Liver (tissue), 9 donors: ENCODE measurements around the gene ATP2B3. TPM values are rescaled to one million over a fixed set of nuclear protein-coding genes. Genes with fewer than 3 reads are reported as not detected.

ENCODE experiments used
- DNase-seq: peaks from one replicate; pipeline ENCODE4 v3.0.0-alpha.2; 2017; ENCODE audit warnings: low spot score
- H3K27ac ChIP-seq, 2 donors: one replicate each; pipeline ENCODE4 v1.7.0; 2013; ENCODE audit warnings: inconsistent platforms in 2 of 2, low read length in 2 of 2, control low read depth in 1 of 2, low read depth in 1 of 2, mild to moderate bottlenecking in 1 of 2
- H3K27me3 ChIP-seq, 4 donors: one replicate each; pipeline versions ENCODE4 v1.6.1 to v1.7.0; 2013; ENCODE audit warnings: low read length in 3 of 4, inconsistent platforms in 1 of 4, mild to moderate bottlenecking in 1 of 4, moderate library complexity in 1 of 4; ENCODE audit not compliant: control insufficient read depth in 4 of 4, insufficient read depth in 4 of 4
- H3K36me3 ChIP-seq, 4 donors: one replicate each; pipeline versions ENCODE4 v1.6.1 to v1.7.0; 2013; ENCODE audit warnings: low read length in 3 of 4, mild to moderate bottlenecking in 3 of 4, low read depth in 1 of 4, moderate library complexity in 1 of 4; ENCODE audit not compliant: control insufficient read depth in 4 of 4, insufficient read depth in 3 of 4
- H3K4me1 ChIP-seq, 4 donors: one replicate each; pipeline versions ENCODE4 v1.6.1 to v1.7.0; 2013; ENCODE audit warnings: low read length in 3 of 4, mild to moderate bottlenecking in 3 of 4, moderate library complexity in 1 of 4; ENCODE audit not compliant: control insufficient read depth in 4 of 4, insufficient read depth in 4 of 4
- H3K4me3 ChIP-seq, 3 donors: one replicate each; pipeline versions ENCODE4 v1.6.1 to v1.7.0; 2013; ENCODE audit warnings: low read length in 3 of 3, control low read depth in 1 of 3, low read depth in 1 of 3, mild to moderate bottlenecking in 1 of 3
- H3K9ac ChIP-seq, 2 donors: one replicate each; pipeline ENCODE4 v1.7.0; 2013; ENCODE audit warnings: low read length in 2 of 2, mild to moderate bottlenecking in 2 of 2, moderate library complexity in 2 of 2, control low read depth in 1 of 2, low read depth in 1 of 2
- H3K9me3 ChIP-seq, 4 donors: one replicate each; pipeline versions ENCODE4 v1.6.1 to v1.7.0; 2013; ENCODE audit warnings: low read length in 3 of 4; ENCODE audit not compliant: control insufficient read depth in 4 of 4
- EGR1 ChIP-seq, 2 donors: IDR thresholded peaks; 2 replicates each; pipeline ENCODE4 v1.6.1; 2016 to 2018; ENCODE audit warnings: antibody characterized with exemption in 2 of 2, low read depth in 2 of 2
- FOXA1 ChIP-seq: IDR thresholded peaks from 2 replicates; pipeline ENCODE4 v1.6.1; 2016; ENCODE audit warnings: antibody characterized with exemption
- FOXA2 ChIP-seq: IDR thresholded peaks from 2 replicates; pipeline ENCODE4 v1.6.1; 2016; ENCODE audit warnings: antibody characterized with exemption
- GABPA ChIP-seq, 2 donors: IDR thresholded peaks in 1 of 2; conservative IDR thresholded peaks in 1 of 2; 2 replicates each; pipeline ENCODE4 v1.6.1; 2016; ENCODE audit warnings: antibody characterized with exemption in 2 of 2, mild to moderate bottlenecking in 1 of 2, moderate library complexity in 1 of 2
- HNF4A ChIP-seq, 2 donors: conservative IDR thresholded peaks; 2 replicates each; pipeline ENCODE4 v1.6.1; 2016; ENCODE audit warnings: antibody characterized with exemption in 2 of 2, mild to moderate bottlenecking in 2 of 2
- HNF4G ChIP-seq: IDR thresholded peaks from 2 replicates; pipeline ENCODE4 v1.6.1; 2016; ENCODE audit warnings: antibody characterized with exemption
- JUND ChIP-seq, 2 donors: IDR thresholded peaks; 2 replicates each; pipeline ENCODE4 v1.6.1; 2016; ENCODE audit warnings: antibody characterized with exemption in 2 of 2
- NR2F2 ChIP-seq: IDR thresholded peaks from 2 replicates; pipeline ENCODE4 v1.6.1; 2016; ENCODE audit warnings: antibody characterized with exemption
- RAD21 ChIP-seq, 2 donors: IDR thresholded peaks; 2 replicates each; pipeline ENCODE4 v1.6.1; 2016; ENCODE audit warnings: antibody characterized with exemption in 2 of 2, mild to moderate bottlenecking in 2 of 2
- RXRA ChIP-seq, 2 donors: IDR thresholded peaks; 2 replicates each; pipeline ENCODE4 v1.6.1; 2017 to 2018; ENCODE audit warnings: antibody characterized with exemption in 2 of 2, mild to moderate bottlenecking in 1 of 2
- SP1 ChIP-seq: IDR thresholded peaks from 2 replicates; pipeline ENCODE4 v1.6.1; 2018; ENCODE audit warnings: antibody characterized with exemption, mild to moderate bottlenecking
- TAF1 ChIP-seq: conservative IDR thresholded peaks from 2 replicates; pipeline ENCODE4 v1.6.1; 2016; ENCODE audit warnings: antibody characterized with exemption, mild to moderate bottlenecking
- YY1 ChIP-seq: IDR thresholded peaks from 2 replicates; pipeline ENCODE4 v1.6.1; 2016; ENCODE audit warnings: antibody characterized with exemption, mild to moderate bottlenecking
- WGBS: extraction: QIAGEN DNeasy Blood & Tissue Kit; methylation state at CpG from one replicate; pipeline ENCODE4 v1.1.7; 2013; 5-methylcytosine and 5-hydroxymethylcytosine counted together
- polyA plus RNA-seq, 2 donors: library from polyadenylated mRNA; stranded (reverse) in 1 of 2; unstranded in 1 of 2; fragments of 200-250 nt in 1 of 2; fragments of >200 nt in 1 of 2; fragmentation: Nextera tagmentation in 1 of 2; extraction: Ambion mirVana in 1 of 2; gene quantifications; one replicate each; pipeline versions ENCODE4 v1.2.1 to v1.2.3, GENCODE V29; 2013 to 2015
- total RNA-seq, 2 donors: library from RNA; depleted of rRNA; stranded (reverse); fragments of >200 nt; gene quantifications; one replicate each; pipeline ENCODE4 v1.2.3, GENCODE V29; 2014
- TF ChIP-seq, protein P1 (sequence below): fragments of 150-350 bp; IDR thresholded peaks from 2 replicates; pipeline ENCODE4 v1.5.1; 2017; ENCODE audit warnings: improper control_type of control experiment, low read depth, low read length; ENCODE audit not compliant: missing input control
- TF ChIP-seq, protein P2 (sequence below): IDR thresholded peaks from 2 replicates; pipeline ENCODE4 v1.6.1; 2016; ENCODE audit warnings: antibody characterized with exemption, mild to moderate bottlenecking
- TF ChIP-seq, protein P3 (sequence below): IDR thresholded peaks from 2 replicates; pipeline ENCODE4 v1.6.1; 2016; ENCODE audit warnings: antibody characterized with exemption
- TF ChIP-seq, protein P4 (sequence below): IDR thresholded peaks from 2 replicates; pipeline ENCODE4 v1.6.1; 2016; ENCODE audit warnings: antibody characterized with exemption
- TF ChIP-seq, protein P5 (sequence below): IDR thresholded peaks from 2 replicates; pipeline ENCODE4 v1.6.1; 2016; ENCODE audit warnings: antibody characterized with exemption
- donor health status: healthy.
- donor health status: healthy.
- donor health status: healthy.
- donor health status: healthy.
- donor health status: healthy.

The ATP2B3 gene
- total and polyA plus RNA-seq, 4 donors, result not detected

DNA sequence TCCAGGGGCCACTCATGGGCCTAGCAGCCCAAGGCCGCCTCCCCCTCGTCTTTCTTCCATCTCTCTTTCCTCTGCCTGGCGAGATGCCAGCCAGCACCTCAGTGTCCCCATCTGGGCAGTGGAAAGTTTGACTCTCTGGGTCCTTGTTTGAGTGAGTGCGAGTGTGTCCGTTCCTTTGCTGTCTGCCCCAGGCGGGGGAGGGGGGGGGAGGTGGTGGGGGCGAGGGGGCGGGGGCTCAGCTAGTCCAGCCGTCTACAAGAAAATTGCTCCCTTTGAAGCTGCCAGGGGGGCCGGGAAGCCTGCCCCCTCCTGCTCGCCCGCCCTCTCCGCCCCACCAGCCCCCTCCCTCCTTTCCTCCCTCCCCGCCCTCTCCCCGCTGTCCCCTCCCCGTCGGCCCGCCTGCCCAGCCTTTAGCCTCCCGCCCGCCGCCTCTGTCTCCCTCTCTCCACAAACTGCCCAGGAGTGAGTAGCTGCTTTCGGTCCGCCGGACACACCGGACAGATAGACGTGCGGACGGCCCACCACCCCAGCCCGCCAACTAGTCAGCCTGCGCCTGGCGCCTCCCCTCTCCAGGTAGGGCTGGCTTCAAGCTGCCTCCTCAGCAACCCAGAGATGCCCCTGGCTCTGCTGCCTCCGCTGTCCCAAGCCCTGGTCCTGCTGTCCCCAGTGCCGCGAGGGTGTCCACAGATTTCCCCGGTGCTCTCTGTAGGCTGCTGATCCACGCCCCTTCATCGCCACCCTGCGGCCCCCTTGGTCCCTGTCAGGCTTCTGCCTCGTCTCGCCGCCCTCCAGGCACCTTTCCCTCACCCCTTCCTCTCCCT, 22.7 kb upstream of the ATP2B3 start, which contains the start of gene BGN:
TSS of gene BGN (plus strand) at position 440 of the 821 bp plus-strand sequence. CDS start 9,652 bp downstream, outside the sequence.
- H3K9me3 ChIP-seq, result no peaks in the 10 kb centered on the region
- peaks cover 0 to 6% (median 0%) of the 10 kb centered on the region in 4 donors for H3K4me1 ChIP-seq
- WGBS, result 17% methylated on average over 40 of the region's 41 CpGs
- H3K4me3 ChIP-seq, result peak within 1 kb of the TSS in 1 of 3 donors; percentile 19
- no peak for DNase-seq
- H3K27me3 ChIP-seq, result no peaks in the 10 kb centered on the region
- H3K9ac ChIP-seq, result no peak within 1 kb of the TSS
- no peaks in the 10 kb centered on the region for H3K36me3 ChIP-seq
- peak within 1 kb of the TSS; percentile 20 to 50 for H3K27ac ChIP-seq
- TF ChIP-seq HNF4A (conservative IDR thresholded peaks at IDR 0.05) (no peak), RAD21 (IDR thresholded peaks at IDR 0.05) (peak; percentile 35 to 49), JUND (IDR thresholded peaks at IDR 0.05) (no peak), TAF1 (no peak)

DNA sequence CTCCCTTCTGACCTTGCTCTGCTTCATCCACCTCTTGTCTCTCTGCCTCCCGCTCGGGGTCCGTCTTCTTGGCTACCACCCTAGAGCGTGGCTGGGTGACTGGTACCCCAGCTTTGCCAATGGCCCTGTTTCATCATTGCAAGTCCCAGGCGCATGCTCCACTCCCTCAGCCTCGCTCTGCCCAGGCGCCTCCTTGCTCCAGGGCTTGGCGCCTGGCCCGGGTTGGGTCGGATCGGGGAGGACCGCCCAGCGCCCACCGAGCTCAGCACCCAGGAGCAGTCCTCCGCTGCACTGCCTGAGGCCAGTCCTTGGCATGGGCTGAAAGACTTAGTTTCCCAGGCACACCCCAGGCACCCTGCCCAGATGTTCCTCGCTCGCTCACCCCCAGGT, 22.1 kb upstream of the ATP2B3 start:
- H3K9me3 ChIP-seq, result no peaks in the 10 kb centered on the region
- no peak for DNase-seq
- H3K4me1 ChIP-seq, result peaks cover 0 to 6% (median 0%) of the 10 kb centered on the region in 4 donors
- H3K9ac ChIP-seq, result no peak overlapping the region
- H3K27me3 ChIP-seq, result no peaks in the 10 kb centered on the region
- TF ChIP-seq HNF4A (conservative IDR thresholded peaks at IDR 0.05) (no peak), GABPA (IDR thresholded peaks at IDR 0.05 in 1 of 2, conservative IDR thresholded peaks at IDR 0.05 in 1 of 2) (no peak), YY1 (no peak), JUND (IDR thresholded peaks at IDR 0.05) (no peak), RXRA (IDR thresholded peaks at IDR 0.05) (no peak), FOXA2 (no peak), FOXA1 (no peak), NR2F2 (no peak), HNF4G (no peak), SP1 (no peak), EGR1 (IDR thresholded peaks at IDR 0.05; ENCODE audit: low read depth in 2 of 2) (no peak), TAF1 (no peak), RAD21 (IDR thresholded peaks at IDR 0.05) (no peak)
- TF ChIP-seq, protein P1, sequence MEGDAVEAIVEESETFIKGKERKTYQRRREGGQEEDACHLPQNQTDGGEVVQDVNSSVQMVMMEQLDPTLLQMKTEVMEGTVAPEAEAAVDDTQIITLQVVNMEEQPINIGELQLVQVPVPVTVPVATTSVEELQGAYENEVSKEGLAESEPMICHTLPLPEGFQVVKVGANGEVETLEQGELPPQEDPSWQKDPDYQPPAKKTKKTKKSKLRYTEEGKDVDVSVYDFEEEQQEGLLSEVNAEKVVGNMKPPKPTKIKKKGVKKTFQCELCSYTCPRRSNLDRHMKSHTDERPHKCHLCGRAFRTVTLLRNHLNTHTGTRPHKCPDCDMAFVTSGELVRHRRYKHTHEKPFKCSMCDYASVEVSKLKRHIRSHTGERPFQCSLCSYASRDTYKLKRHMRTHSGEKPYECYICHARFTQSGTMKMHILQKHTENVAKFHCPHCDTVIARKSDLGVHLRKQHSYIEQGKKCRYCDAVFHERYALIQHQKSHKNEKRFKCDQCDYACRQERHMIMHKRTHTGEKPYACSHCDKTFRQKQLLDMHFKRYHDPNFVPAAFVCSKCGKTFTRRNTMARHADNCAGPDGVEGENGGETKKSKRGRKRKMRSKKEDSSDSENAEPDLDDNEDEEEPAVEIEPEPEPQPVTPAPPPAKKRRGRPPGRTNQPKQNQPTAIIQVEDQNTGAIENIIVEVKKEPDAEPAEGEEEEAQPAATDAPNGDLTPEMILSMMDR, result no peak
- TF ChIP-seq, protein P2, sequence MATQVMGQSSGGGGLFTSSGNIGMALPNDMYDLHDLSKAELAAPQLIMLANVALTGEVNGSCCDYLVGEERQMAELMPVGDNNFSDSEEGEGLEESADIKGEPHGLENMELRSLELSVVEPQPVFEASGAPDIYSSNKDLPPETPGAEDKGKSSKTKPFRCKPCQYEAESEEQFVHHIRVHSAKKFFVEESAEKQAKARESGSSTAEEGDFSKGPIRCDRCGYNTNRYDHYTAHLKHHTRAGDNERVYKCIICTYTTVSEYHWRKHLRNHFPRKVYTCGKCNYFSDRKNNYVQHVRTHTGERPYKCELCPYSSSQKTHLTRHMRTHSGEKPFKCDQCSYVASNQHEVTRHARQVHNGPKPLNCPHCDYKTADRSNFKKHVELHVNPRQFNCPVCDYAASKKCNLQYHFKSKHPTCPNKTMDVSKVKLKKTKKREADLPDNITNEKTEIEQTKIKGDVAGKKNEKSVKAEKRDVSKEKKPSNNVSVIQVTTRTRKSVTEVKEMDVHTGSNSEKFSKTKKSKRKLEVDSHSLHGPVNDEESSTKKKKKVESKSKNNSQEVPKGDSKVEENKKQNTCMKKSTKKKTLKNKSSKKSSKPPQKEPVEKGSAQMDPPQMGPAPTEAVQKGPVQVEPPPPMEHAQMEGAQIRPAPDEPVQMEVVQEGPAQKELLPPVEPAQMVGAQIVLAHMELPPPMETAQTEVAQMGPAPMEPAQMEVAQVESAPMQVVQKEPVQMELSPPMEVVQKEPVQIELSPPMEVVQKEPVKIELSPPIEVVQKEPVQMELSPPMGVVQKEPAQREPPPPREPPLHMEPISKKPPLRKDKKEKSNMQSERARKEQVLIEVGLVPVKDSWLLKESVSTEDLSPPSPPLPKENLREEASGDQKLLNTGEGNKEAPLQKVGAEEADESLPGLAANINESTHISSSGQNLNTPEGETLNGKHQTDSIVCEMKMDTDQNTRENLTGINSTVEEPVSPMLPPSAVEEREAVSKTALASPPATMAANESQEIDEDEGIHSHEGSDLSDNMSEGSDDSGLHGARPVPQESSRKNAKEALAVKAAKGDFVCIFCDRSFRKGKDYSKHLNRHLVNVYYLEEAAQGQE, result no peak
- TF ChIP-seq, protein P3, sequence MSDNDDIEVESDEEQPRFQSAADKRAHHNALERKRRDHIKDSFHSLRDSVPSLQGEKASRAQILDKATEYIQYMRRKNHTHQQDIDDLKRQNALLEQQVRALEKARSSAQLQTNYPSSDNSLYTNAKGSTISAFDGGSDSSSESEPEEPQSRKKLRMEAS, result no peak
- TF ChIP-seq, protein P4, sequence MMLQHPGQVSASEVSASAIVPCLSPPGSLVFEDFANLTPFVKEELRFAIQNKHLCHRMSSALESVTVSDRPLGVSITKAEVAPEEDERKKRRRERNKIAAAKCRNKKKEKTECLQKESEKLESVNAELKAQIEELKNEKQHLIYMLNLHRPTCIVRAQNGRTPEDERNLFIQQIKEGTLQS, result no peak
- TF ChIP-seq, protein P5, sequence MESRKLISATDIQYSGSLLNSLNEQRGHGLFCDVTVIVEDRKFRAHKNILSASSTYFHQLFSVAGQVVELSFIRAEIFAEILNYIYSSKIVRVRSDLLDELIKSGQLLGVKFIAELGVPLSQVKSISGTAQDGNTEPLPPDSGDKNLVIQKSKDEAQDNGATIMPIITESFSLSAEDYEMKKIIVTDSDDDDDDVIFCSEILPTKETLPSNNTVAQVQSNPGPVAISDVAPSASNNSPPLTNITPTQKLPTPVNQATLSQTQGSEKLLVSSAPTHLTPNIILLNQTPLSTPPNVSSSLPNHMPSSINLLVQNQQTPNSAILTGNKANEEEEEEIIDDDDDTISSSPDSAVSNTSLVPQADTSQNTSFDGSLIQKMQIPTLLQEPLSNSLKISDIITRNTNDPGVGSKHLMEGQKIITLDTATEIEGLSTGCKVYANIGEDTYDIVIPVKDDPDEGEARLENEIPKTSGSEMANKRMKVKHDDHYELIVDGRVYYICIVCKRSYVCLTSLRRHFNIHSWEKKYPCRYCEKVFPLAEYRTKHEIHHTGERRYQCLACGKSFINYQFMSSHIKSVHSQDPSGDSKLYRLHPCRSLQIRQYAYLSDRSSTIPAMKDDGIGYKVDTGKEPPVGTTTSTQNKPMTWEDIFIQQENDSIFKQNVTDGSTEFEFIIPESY, result no peak
- no peaks in the 10 kb centered on the region for H3K36me3 ChIP-seq
- H3K4me3 ChIP-seq, result peak overlapping the region in 1 of 3 donors; percentile 19
- 33% methylated on average over 17 of the region's 17 CpGs for WGBS
- peak overlapping the region; percentile 0 to 42 for H3K27ac ChIP-seq
